MM.1S (cell line): ENCODE measurements around the gene SLC6A3.
"Not testable (repeated sequence)": the region's sequence is repeated elsewhere in the genome, so short reads cannot be mapped to it uniquely, and the experiment has no call there.

Source experiments
- DNase-seq: peaks from one replicate; pipeline ENCODE4 v3.0.0-alpha.2; 2015
- H2AFZ ChIP-seq: fragments of 300-600 bp; sonication (generic); 2 replicates; pipeline ENCODE4 v1.6.0; 2016; ENCODE audit warnings: antibody characterized with exemption, low read length
- H3F3A ChIP-seq: fragments of 300-600 bp; sonication (generic); 2 replicates; pipeline ENCODE4 v1.6.1; 2016; ENCODE audit warnings: mild to moderate bottlenecking, antibody characterized with exemption, low read length, moderate library complexity, mixed read lengths; ENCODE audit not compliant: insufficient read depth
- H3K27ac ChIP-seq: fragments of 300-600 bp; sonication (generic); 2 replicates; pipeline ENCODE4 v1.5.1; 2016; ENCODE audit warnings: mild to moderate bottlenecking, low read length
- H3K27me3 ChIP-seq: fragments of 300-600 bp; sonication (generic); replicated peaks from 2 replicates; pipeline ENCODE4 v1.6.0; 2016; ENCODE audit warnings: low read length; ENCODE audit not compliant: insufficient read depth
- H3K36me3 ChIP-seq: fragments of 300-600 bp; sonication (generic); replicated peaks from 2 replicates; pipeline ENCODE4 v1.6.1; 2016; ENCODE audit warnings: mild to moderate bottlenecking, low read length, mixed read lengths; ENCODE audit not compliant: insufficient read depth
- H3K4me1 ChIP-seq: fragments of 300-600 bp; sonication (generic); 2 replicates; pipeline ENCODE4 v1.6.1; 2016; ENCODE audit warnings: low read length, mixed read lengths
- H3K4me2 ChIP-seq: fragments of 300-600 bp; sonication (generic); 2 replicates; pipeline ENCODE4 v1.6.0; 2016; ENCODE audit warnings: low read depth, low read length
- H3K4me3 ChIP-seq: fragments of 300-600 bp; sonication (generic); 2 replicates; pipeline ENCODE4 v1.5.1; 2016; ENCODE audit warnings: low read length, mixed read lengths
- H3K79me2 ChIP-seq: fragments of 300-600 bp; sonication (generic); 2 replicates; pipeline ENCODE4 v1.6.1; 2016; ENCODE audit warnings: mixed run types, low read length, mixed read lengths
- H3K9ac ChIP-seq: fragments of 300-600 bp; sonication (generic); 2 replicates; pipeline ENCODE4 v1.6.1; 2016; ENCODE audit warnings: low read length, mixed read lengths
- H3K9me2 ChIP-seq: fragments of 300-600 bp; sonication (generic); replicated peaks from 2 replicates; pipeline ENCODE4 v1.6.1; 2016; ENCODE audit warnings: mild to moderate bottlenecking, low read length, mixed read lengths; ENCODE audit not compliant: insufficient read depth
- H3K9me3 ChIP-seq: fragments of 300-600 bp; sonication (generic); replicated peaks from 2 replicates; pipeline ENCODE4 v1.6.1; 2016; ENCODE audit warnings: mild to moderate bottlenecking, low read length, mixed read lengths; ENCODE audit not compliant: insufficient read depth
- H4K20me1 ChIP-seq: fragments of 300-600 bp; sonication (generic); 2 replicates; pipeline ENCODE4 v1.6.1; 2016; ENCODE audit warnings: mild to moderate bottlenecking, low read length, moderate library complexity, mixed read lengths; ENCODE audit not compliant: insufficient read depth
- CTCF ChIP-seq: fragments of 300-600 bp; sonication (generic); IDR thresholded peaks from 2 replicates; pipeline ENCODE4 v1.5.1; 2016; ENCODE audit warnings: antibody characterized with exemption, low read length, mixed read lengths
- EZH2 ChIP-seq: fragments of 300-600 bp; sonication (generic); optimal IDR thresholded peaks from 2 replicates; pipeline ENCODE3; 2017; ENCODE audit warnings: low read depth, mild to moderate bottlenecking, antibody characterized with exemption, low read length, mixed read lengths
- EZH2phosphoT487 ChIP-seq: fragments of 300-600 bp; sonication (generic); IDR thresholded peaks from 2 replicates; pipeline ENCODE4 v1.6.1; 2018; ENCODE audit warnings: antibody characterized with exemption, low read length

Gene SLC6A3

DNA sequence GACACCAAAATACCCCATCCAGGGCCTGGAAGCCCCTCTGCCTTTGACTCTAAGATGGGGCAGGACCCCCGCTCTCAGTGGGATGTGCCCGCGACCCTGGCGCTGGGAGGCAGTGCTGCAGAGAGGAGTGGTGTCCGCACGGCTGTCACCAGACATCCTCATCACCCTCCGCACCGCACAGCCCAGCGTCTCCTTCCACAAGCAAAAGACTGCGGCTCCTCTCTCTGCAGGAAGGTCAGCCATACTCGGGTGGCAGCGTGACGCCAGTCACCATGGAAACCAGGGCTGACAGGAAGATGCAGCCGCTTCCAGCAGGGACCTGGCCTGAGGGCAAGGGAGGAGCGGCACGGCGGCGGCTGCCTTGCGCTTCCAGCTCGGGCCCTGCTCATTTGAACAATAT, 17.1 kb upstream of the SLC6A3 start:
- H3K9ac ChIP-seq, result no peak overlapping the region
- H3K4me2 ChIP-seq, result no peak overlapping the region
- H3K36me3 ChIP-seq, result peaks cover 36% of the 10 kb centered on the region; the same call in 1 of the 2 replicates
- H3F3A ChIP-seq, result peaks cover 6% of the 10 kb centered on the region; the same call in 1 of the 2 replicates
- no peak overlapping the region for H2AFZ ChIP-seq
- H3K4me1 ChIP-seq, result no peaks in the 10 kb centered on the region
- no peaks in the 10 kb centered on the region for H3K9me3 ChIP-seq
- no peak overlapping the region for H3K4me3 ChIP-seq
- H3K27ac ChIP-seq, result no peak overlapping the region
- DNase-seq, result no peak
- TF ChIP-seq EZH2 (no peak), EZH2phosphoT487 (no peak), CTCF (no peak)
- H4K20me1 ChIP-seq, result no peaks in the 10 kb centered on the region
- H3K79me2 ChIP-seq, result no peaks in the 10 kb centered on the region
- H3K27me3 ChIP-seq, result no peaks in the 10 kb centered on the region
- no peaks in the 10 kb centered on the region for H3K9me2 ChIP-seq

DNA sequence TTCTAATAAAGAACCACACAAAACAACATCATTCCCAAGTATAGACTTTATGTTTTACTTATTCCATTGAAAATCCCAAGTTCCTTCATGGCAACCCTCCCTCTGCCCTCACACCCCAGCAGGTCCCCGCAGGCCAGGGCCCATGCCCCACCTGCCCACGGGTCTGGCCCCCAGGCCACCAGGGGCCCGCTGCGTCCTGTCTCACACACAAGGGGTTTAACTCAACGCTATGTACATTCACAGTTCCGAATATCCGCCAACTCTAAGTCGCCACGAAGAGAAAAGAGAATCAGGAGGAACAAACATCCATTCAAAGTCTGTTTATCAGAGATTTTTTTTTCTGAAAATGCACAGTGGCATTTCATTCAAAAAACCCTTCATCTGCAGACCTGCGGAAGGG, 16.2 kb upstream of the SLC6A3 start:
- H3F3A ChIP-seq, result peaks cover 8% of the 10 kb centered on the region
- no peaks in the 10 kb centered on the region for H4K20me1 ChIP-seq
- H3K4me3 ChIP-seq, result no peak overlapping the region
- no peak overlapping the region for H3K4me2 ChIP-seq
- no peaks in the 10 kb centered on the region for H3K4me1 ChIP-seq
- H3K79me2 ChIP-seq, result no peaks in the 10 kb centered on the region
- no peak overlapping the region for H2AFZ ChIP-seq
- no peak overlapping the region for H3K27ac ChIP-seq
- TF ChIP-seq EZH2phosphoT487 (no peak), EZH2 (no peak), CTCF (no peak)
- peaks cover 35% of the 10 kb centered on the region; the same call in 1 of the 2 replicates for H3K36me3 ChIP-seq
- no peak overlapping the region for H3K9ac ChIP-seq
- H3K9me3 ChIP-seq, result no peaks in the 10 kb centered on the region
- no peak for DNase-seq
- no peaks in the 10 kb centered on the region for H3K9me2 ChIP-seq
- no peaks in the 10 kb centered on the region for H3K27me3 ChIP-seq

- Histone ChIP-seq H3K27me3 (no peaks in the 10 kb centered on the region), H3K4me1 (no peaks in the 10 kb centered on the region), H3K27ac (no peak overlapping the region), H3K9me2 (no peaks in the 10 kb centered on the region), H3F3A (peaks cover 8% of the 10 kb centered on the region), H2AFZ (no peak overlapping the region), H3K4me2 (no peak overlapping the region), H3K9me3 (no peaks in the 10 kb centered on the region; the same call in 1 of the 2 replicates), H4K20me1 (no peaks in the 10 kb centered on the region), H3K9ac (no peak overlapping the region), H3K79me2 (no peaks in the 10 kb centered on the region), H3K4me3 (no peak overlapping the region), H3K36me3 (peaks cover 25% of the 10 kb centered on the region; the same call in 1 of the 2 replicates)
- DNase-seq, result no peak
- TF ChIP-seq EZH2 (no peak), EZH2phosphoT487 (no peak), CTCF (no peak)
Observed at GRCh38 chr5:1460054-1460682, 14.9 kb upstream of the SLC6A3 start.

DNA sequence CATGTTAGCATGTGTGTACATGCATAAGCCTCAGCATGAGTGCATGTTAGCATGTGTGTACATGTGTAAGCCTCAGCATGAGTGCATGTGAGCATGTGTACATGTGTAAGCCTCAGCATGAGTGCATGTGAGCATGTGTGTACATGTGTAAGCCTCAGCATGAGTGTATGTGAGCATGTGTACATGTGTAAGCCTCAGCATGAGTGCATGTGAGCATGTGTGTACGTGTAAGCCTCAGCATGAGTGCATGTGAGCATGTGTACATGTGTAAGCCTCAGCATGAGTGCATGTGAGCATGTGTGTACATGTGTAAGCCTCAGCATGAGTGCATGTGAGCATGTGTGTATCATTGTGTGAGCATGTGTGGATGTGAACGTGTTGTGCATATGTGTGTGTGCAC, 14.2 kb upstream of the SLC6A3 start:
- not testable (repeated sequence) for H2AFZ ChIP-seq, H3K9me3 ChIP-seq, DNase-seq, H3K9me2 ChIP-seq, H3K27me3 ChIP-seq, H3K9ac ChIP-seq, H3K79me2 ChIP-seq, H3K4me3 ChIP-seq, H3K27ac ChIP-seq, H3F3A ChIP-seq, H4K20me1 ChIP-seq, H3K4me2 ChIP-seq, H3K4me1 ChIP-seq
- peaks cover 25% of the 10 kb centered on the region; the same call in 1 of the 2 replicates for H3K36me3 ChIP-seq

- H3K9me3 ChIP-seq, DNase-seq, H3K4me1 ChIP-seq: not testable (repeated sequence)
Observed at GRCh38 chr5:1456110-1456881, 11.1 kb upstream of the SLC6A3 start.

More at GRCh38 chr5:1456110-1456881, 11.1 kb upstream of the SLC6A3 start:
- H3K4me2 ChIP-seq, H3K4me3 ChIP-seq, H3K27ac ChIP-seq, H3K9ac ChIP-seq, H3K9me2 ChIP-seq, H3K79me2 ChIP-seq, H3K36me3 ChIP-seq, H3K27me3 ChIP-seq, H3F3A ChIP-seq, H4K20me1 ChIP-seq, H2AFZ ChIP-seq: not testable (repeated sequence)
